ENCODE results near the gene PET117.
"Not testable (repeated sequence)": the region's sequence is repeated elsewhere in the genome, so short reads cannot be mapped to it uniquely, and the experiment has no call there.

Gene PET117, protein sequence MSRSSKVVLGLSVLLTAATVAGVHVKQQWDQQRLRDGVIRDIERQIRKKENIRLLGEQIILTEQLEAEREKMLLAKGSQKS

DNA sequence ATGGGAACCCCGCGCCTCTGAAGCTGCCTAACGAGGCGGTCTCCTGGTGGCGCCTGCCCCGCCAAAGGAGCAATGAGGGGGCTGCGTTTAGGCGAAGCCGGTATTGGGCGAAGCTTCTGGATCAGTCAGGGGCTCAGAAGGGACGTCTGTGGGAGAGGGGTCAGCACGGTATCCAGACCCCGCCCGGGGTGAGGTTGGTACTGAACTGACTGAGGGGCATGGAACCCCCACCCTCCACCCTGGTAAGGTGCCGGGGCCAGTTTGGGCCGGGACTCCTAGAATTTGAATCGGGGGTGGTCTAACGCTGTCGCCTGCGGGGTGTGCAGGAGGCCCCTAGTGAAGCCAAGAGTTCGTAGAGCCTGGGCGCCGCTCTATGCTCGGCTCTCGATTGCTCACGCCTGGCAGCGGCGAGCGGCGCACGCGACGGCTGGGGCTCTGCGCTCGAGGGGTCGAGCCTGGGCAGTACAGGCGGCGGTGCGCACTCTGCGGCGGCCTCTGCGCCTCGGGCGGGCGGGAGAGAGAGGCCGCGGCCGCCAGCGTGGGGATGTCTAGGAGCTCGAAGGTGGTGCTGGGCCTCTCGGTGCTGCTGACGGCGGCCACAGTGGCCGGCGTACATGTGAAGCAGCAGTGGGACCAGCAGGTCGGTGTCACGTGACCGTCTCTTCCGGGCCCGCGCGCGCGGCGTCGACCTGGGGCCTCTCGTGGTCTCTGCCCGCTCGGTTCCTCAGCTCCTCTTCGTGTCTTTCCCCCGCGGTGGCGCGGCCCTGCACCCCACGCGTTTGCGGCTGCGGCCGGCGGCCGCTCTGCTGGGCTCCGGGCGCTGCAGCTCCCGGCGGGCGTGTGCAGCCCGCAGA lies at the start of gene PET117, which contains the start of gene KAT14:
Gene PET117, plus strand, starts transcription at position 452 of the 854 bp plus-strand sequence. Its CDS starts 93 bp downstream, at position 545.
Gene KAT14, plus strand, starts transcription at position 452 of the 854 bp plus-strand sequence. CDS start 4,798 bp downstream, outside the sequence.
- H3K4me1 Mint-ChIP-seq (ENCODE audit: low read depth), result peaks cover 38% of the 10 kb centered on the region
- H3K27ac Mint-ChIP-seq, result peak within 1 kb of the TSS; percentile 93
- peak within 1 kb of the TSS; percentile 92 for H3K4me3 Mint-ChIP-seq

DNA sequence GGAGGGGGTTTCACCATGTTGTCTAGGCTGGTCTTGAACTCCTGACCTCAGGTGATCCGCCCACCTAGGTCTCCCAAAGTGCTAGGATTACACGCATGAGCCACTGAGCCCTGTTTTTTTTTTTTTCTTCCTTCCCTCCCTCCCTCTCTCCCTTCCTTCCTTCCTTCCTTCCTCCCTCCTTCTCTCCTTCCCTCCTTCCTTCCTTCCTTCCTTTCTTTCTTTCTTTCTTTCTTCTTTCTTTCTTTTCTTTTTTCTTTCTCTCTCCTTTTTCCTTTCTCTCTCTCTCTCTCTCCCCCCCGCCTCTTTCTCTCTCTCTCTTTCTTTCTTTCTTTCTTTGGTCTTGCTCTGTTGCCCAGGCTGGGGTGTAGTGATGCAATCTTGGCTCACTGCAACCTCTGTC lies 49.4 kb upstream of the PET117 start:
- not testable (repeated sequence) for H3K27ac Mint-ChIP-seq; H3K27me3 Mint-ChIP-seq; H3K36me3 Mint-ChIP-seq; H3K9me3 Mint-ChIP-seq (ENCODE audit: low read depth); H3K4me3 Mint-ChIP-seq; H3K4me1 Mint-ChIP-seq (ENCODE audit: low read depth)

More for the DNA sequence above, at the start of gene PET117, which contains the start of gene KAT14:
- Mint-ChIP-seq H3K9me3 (ENCODE audit: low read depth) (no peaks in the 10 kb centered on the region), H3K36me3 (peaks cover 13% of the 10 kb centered on the region), H3K27me3 (no peaks in the 10 kb centered on the region)

DNA sequence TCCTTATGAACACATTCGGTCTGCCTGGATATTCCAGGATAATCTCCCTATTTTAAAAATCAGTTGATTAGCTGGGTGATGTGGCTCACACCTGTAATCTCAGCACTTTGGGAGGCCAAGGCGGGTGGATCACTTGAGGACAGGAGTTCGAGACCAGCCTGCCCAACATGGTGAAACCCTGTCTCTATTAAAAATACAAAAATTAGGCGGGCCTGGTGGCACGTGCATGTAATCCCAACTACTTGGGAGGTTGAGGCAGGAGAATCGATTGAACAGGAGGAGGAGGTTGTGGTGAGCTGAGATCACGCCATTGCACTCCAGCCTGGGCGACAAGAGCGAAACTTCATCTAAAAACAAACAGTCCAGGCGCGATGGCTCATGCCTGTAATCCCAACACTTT lies 48.8 kb upstream of the PET117 start:
- not testable (repeated sequence) for H3K36me3 Mint-ChIP-seq; H3K9me3 Mint-ChIP-seq (ENCODE audit: low read depth); H3K4me3 Mint-ChIP-seq; H3K27ac Mint-ChIP-seq; H3K4me1 Mint-ChIP-seq (ENCODE audit: low read depth); H3K27me3 Mint-ChIP-seq

DNA sequence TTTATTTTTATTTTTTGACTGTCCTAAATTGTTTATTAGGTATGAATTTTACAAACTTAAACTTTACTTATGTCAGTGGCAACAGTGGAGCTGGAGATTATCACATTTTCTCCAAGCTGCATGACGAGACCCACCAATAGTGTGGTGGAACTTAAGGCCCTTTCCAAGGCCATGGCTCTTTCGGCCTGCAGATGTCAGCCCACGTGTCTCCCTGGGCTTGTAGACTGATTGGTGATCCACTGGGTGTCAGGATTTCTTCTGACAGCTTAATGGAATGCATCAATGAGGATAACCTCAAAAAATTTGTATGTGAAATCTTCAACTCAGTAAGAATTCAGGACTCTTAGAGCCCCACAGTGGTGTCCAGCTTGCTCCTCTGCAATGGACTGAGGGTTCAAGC lies 47.6 kb upstream of the PET117 start:
- no peaks in the 10 kb centered on the region for H3K4me1 Mint-ChIP-seq (ENCODE audit: low read depth)
- no peak overlapping the region for H3K27ac Mint-ChIP-seq
- no peaks in the 10 kb centered on the region for H3K9me3 Mint-ChIP-seq (ENCODE audit: low read depth)
- H3K27me3 Mint-ChIP-seq, result peaks cover 4% of the 10 kb centered on the region
- no peaks in the 10 kb centered on the region for H3K36me3 Mint-ChIP-seq
- no peak overlapping the region for H3K4me3 Mint-ChIP-seq

DNA sequence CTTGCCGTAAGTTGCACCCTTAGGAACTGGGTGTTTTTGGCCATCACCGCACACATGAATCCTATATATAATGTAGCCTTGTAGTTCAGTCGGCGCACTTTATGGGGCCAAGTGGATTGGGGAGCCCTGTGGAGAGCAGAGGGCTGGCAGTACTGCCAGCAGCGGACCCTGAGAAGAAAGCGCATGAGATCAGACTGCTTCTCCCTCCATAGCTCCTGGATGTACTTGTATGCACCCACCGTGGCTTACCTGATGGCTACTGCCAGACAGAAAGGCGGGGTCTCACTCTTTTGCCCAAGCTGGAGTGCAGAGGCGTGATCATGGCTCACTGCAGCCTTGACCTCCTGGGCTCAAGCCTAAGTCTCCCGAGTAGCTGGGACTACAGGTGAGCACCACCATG lies 47.2 kb upstream of the PET117 start:
- no peak overlapping the region for H3K4me3 Mint-ChIP-seq
- no peaks in the 10 kb centered on the region for H3K36me3 Mint-ChIP-seq
- no peaks in the 10 kb centered on the region for H3K4me1 Mint-ChIP-seq (ENCODE audit: low read depth)

DNA sequence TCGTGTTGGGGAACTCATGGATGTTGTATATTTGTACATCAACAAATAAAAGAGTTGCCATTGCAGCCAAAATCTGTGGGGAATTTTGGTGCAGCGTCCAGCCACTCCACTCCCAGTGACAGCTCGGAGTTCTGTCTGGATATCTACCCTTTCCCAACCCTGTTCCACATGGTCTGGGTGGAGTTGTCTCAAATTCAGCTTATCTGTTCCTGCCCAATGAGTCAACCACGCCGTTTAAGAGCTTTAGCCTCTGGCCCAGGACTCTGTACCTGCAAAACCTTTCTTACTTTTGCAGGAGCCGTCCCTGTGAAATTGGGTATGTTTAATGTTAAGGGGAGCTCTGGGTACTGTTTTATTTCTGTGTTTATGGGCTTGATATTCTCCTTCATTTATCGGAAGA lies 46.0 kb upstream of the PET117 start:
- Mint-ChIP-seq H3K4me1 (ENCODE audit: low read depth) (no peaks in the 10 kb centered on the region), H3K9me3 (ENCODE audit: low read depth) (no peaks in the 10 kb centered on the region), H3K36me3 (no peaks in the 10 kb centered on the region), H3K4me3 (no peak overlapping the region), H3K27ac (no peak overlapping the region), H3K27me3 (peaks cover 4% of the 10 kb centered on the region)

More for the DNA sequence above, 47.2 kb upstream of the PET117 start:
- peaks cover 4% of the 10 kb centered on the region for H3K27me3 Mint-ChIP-seq
- no peak overlapping the region for H3K27ac Mint-ChIP-seq
- H3K9me3 Mint-ChIP-seq (ENCODE audit: low read depth), result no peaks in the 10 kb centered on the region

DNA sequence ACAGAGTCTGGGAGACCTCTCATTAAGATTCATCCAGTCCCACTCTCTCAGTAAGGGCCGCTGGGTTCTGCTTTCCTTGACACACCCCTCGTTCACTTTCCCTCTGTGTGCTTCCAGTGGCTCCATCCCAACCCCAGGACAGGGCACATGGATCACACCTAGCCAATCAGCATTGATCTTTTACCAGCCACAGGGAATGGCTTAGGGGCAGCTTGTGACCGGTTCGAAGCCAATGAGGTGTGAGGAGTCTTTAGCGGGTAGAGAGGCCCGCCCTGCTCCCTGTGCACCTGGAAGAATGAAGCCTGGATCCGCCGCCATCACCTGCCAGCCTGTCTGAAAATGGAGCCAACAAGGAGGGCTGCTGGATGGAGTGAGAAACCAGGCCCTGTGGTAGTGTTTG lies 44.8 kb upstream of the PET117 start:
- Mint-ChIP-seq H3K27ac (no peak overlapping the region), H3K9me3 (ENCODE audit: low read depth) (no peaks in the 10 kb centered on the region), H3K36me3 (no peaks in the 10 kb centered on the region), H3K27me3 (peaks cover 4% of the 10 kb centered on the region), H3K4me1 (ENCODE audit: low read depth) (no peaks in the 10 kb centered on the region), H3K4me3 (no peak overlapping the region)

DNA sequence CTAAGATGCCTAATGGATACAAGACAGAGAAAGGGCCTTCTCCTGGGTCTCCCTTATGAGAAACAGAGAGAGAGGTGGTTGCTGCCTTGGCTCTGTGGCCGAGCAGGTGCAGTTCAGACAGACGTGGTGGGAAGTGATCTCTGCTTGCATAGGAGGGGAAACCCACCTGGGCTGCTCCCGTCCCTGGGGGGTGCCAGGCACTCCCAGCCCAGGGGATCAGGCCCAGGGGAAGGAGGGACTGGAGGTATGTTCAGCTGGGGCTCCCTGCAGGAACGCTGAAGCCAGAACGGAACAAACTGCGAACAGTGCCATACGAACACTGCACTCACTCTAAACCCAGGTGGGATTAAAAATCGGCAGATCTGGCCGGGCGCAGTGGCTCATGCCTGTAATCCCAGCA lies 44.3 kb upstream of the PET117 start:
- Mint-ChIP-seq H3K4me3 (no peak overlapping the region), H3K27ac (no peak overlapping the region), H3K27me3 (peaks cover 6% of the 10 kb centered on the region), H3K36me3 (no peaks in the 10 kb centered on the region), H3K9me3 (ENCODE audit: low read depth) (no peaks in the 10 kb centered on the region), H3K4me1 (ENCODE audit: low read depth) (no peaks in the 10 kb centered on the region)

DNA sequence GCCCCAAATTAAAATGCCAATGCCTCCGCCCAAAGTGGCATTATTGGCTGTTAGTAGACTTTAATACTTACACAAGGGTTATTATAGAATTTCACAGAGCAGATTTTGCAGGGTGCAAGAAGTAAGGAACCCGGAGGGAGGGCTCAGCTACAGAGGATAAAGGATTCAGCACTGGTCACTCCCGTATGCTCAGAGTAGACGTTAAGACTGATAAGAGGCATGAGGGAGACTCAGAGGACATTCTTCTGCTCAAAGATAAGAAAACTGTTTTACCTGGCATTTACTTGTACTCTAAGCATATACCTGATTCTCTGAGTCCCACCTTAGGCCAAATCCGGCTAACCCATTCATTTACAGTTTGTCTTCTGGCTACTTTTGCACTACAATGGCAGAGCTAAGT lies 43.5 kb upstream of the PET117 start:
- H3K27me3 Mint-ChIP-seq, result peaks cover 8% of the 10 kb centered on the region
- no peak overlapping the region for H3K4me3 Mint-ChIP-seq
- H3K27ac Mint-ChIP-seq, result no peak overlapping the region
- H3K4me1 Mint-ChIP-seq (ENCODE audit: low read depth), result no peaks in the 10 kb centered on the region
- H3K9me3 Mint-ChIP-seq (ENCODE audit: low read depth), result no peaks in the 10 kb centered on the region
- no peaks in the 10 kb centered on the region for H3K36me3 Mint-ChIP-seq

DNA sequence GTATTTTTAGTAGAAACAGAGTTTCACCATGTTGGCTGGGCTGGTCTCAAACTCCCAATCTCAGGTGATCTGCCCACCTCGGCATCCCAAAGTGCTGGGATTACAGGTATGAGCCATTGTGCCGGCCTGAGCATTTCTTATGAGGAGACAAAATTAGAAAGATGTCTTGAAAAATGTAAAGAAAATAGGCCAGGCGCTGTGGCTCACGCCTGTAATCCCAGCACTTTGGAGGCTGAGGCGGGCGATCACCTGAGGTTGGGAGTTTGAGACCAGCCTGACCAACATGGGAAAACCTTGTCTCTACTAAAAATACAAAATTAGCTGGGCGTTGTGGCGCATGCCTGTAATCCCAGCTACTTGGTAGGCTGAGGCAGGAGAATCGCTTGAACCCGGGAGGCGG lies 37.1 kb upstream of the PET117 start:
- not testable (repeated sequence) for H3K36me3 Mint-ChIP-seq; H3K27ac Mint-ChIP-seq; H3K4me1 Mint-ChIP-seq (ENCODE audit: low read depth); H3K9me3 Mint-ChIP-seq (ENCODE audit: low read depth); H3K4me3 Mint-ChIP-seq
- peaks cover 11% of the 10 kb centered on the region for H3K27me3 Mint-ChIP-seq

DNA sequence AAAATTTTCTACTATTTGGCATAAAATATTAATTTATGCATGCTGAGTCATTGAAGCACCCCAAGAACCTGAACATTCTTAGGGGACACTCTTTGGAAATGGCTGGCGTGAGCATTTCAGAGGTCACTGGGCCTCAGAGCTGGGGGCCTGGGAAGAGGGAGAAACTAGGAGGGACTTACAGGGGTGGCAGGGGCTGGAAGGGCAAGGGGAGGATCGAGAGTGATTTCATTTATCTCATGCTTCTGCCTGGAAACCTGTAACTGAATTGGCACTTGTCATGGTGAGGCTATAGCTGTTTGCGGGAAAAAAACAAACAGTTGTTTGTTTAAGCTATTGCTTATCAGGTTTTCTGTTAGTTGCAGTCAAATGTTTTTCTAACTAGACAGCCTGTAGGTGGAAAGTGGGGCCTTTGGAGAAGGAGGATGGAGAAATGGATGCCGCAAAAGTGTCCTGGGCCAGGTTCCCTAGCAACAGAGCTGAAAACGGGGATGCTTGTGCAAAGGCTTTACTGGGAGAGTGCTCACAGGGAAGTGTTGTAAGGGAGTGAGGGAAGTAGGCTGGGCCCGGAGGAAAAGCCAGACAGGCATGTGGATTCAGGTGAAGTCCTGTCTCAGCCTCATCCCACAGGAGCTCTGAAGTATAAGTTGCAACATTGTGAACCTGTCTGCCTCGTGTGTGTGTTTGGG lies 36.4 kb upstream of the PET117 start:
- H3K27ac Mint-ChIP-seq, result no peak overlapping the region
- H3K4me1 Mint-ChIP-seq (ENCODE audit: low read depth), result no peaks in the 10 kb centered on the region
- no peak overlapping the region for H3K4me3 Mint-ChIP-seq
- H3K36me3 Mint-ChIP-seq, result no peaks in the 10 kb centered on the region
- peaks cover 11% of the 10 kb centered on the region for H3K27me3 Mint-ChIP-seq
- no peaks in the 10 kb centered on the region for H3K9me3 Mint-ChIP-seq (ENCODE audit: low read depth)

DNA sequence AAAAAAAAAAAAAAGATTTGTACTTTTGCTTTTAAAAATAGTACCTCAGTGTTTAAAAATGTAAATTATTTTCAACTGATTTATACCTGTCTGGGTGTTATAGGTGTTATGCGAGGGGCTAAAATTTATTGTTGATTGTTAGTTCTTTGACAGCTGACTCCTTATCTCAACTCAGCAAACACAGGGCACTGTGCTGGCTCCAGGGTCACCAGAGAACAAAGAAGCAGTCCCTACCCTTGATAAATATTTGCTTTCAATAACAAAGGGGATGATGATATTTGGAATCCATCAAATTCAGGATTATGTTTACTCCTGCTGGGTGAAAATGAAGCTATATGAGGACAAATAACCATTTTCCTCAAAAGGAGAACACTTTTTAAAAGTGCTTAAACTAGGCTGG lies 34.2 kb upstream of the PET117 start:
- Mint-ChIP-seq H3K36me3 (no peaks in the 10 kb centered on the region), H3K4me1 (ENCODE audit: low read depth) (no peaks in the 10 kb centered on the region), H3K4me3 (no peak overlapping the region), H3K27me3 (peaks cover 10% of the 10 kb centered on the region), H3K9me3 (ENCODE audit: low read depth) (peaks cover 6% of the 10 kb centered on the region), H3K27ac (no peak overlapping the region)

DNA sequence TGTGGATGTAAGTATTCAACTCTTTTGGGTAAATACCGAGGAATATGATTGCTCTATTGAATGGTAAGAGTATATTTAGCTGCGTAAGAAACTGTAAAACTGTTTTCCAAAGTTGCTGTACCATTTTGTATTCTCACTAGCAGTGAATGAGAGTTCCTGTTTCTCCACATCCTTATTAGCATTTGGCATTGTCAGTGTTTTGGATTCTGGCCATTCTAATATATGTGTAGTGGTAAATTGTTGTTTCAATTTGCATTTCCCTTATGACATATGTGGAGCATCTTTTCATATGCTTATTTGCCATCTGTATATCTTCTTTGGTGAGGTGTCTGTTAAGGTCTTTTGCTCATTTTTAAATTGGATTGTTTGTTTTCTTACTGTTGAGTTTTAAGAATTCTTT lies 29.3 kb upstream of the PET117 start:
- peaks cover 8% of the 10 kb centered on the region for H3K9me3 Mint-ChIP-seq (ENCODE audit: low read depth)
- no peaks in the 10 kb centered on the region for H3K36me3 Mint-ChIP-seq
- H3K4me1 Mint-ChIP-seq (ENCODE audit: low read depth), result no peaks in the 10 kb centered on the region
- peaks cover 1% of the 10 kb centered on the region for H3K27me3 Mint-ChIP-seq
- H3K4me3 Mint-ChIP-seq, result no peak overlapping the region
- no peak overlapping the region for H3K27ac Mint-ChIP-seq

DNA sequence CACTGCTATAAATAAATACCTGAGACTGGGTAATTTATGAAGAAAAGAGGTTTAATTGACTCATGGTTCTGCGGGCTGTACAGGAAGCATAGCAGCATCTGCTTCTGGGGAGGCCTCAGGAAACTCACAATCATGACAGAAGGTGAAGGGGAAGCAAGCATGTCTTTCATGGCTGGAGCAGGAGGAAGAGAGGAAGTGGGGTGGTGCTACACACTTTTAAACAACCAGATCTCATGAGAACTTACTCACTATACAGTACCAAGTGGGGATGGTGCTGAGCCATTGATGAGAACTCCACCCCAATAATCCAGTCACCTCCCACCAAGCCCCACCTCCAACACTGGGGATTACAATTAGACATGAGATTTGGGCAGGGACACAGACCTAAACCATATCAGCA lies 9.1 kb upstream of the PET117 start:
- H3K9me3 Mint-ChIP-seq (ENCODE audit: low read depth); H3K36me3 Mint-ChIP-seq; H3K27me3 Mint-ChIP-seq; H3K4me1 Mint-ChIP-seq (ENCODE audit: low read depth); H3K4me3 Mint-ChIP-seq: not testable (repeated sequence)
- peak overlapping the region; percentile 17 for H3K27ac Mint-ChIP-seq

DNA sequence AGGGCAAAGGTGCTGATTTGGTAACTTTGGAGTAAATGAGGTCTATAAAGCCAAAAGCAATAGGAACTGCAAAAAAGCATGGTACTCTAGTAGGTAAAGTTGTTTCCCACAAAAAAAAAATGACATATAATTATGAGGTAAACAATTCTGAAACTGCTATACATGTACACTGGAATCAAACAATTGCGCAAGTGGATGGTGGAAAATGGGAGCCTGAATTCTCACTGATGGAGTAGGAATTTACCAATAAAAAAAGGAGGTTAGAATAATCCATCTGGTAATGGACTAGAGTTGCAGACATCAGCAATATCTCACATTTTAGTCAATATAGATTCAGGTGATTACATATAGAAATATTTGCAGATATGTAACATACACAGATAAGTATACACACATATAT lies 5.0 kb upstream of the PET117 start:
- H3K9me3 Mint-ChIP-seq (ENCODE audit: low read depth), result no peaks in the 10 kb centered on the region
- no peak overlapping the region for H3K27ac Mint-ChIP-seq
- H3K36me3 Mint-ChIP-seq, result no peaks in the 10 kb centered on the region
- no peaks in the 10 kb centered on the region for H3K27me3 Mint-ChIP-seq
- peaks cover 13% of the 10 kb centered on the region for H3K4me1 Mint-ChIP-seq (ENCODE audit: low read depth)
- H3K4me3 Mint-ChIP-seq, result no peak overlapping the region
